Spleen (tissue), 11 donors: ENCODE measurements around the gene BCAT1. TPM values are rescaled to one million over a fixed set of nuclear protein-coding genes. Genes with fewer than 3 reads are reported as not detected.
A peak's percentile ranks its signal among the peaks of the same experiment; 100 is the strongest.

ENCODE experiments used
- DNase-seq: peaks from one replicate; pipeline ENCODE4 v3.0.0-alpha.2; 2020
- H3K27ac ChIP-seq, 8 donors: fragments of 200-600 bp; sonication (generic) in 7 of 8; 1 replicate in 4 of 8; 2 replicates in 4 of 8; pipeline versions ENCODE4 v1.5.0 to v1.8.0; 2016 to 2021; ENCODE audit warnings: inconsistent platforms in 4 of 8, mild to moderate bottlenecking in 4 of 8, moderate library complexity in 1 of 8
- H3K27me3 ChIP-seq, 7 donors: fragments of 200-600 bp; sonication (generic) in 6 of 7; replicated peaks in 1 of 7; 1 replicate in 4 of 7; 2 replicates in 3 of 7; pipeline versions ENCODE4 v1.5.0 to v1.8.0; 2016 to 2021; ENCODE audit warnings: inconsistent platforms in 3 of 7, mild to moderate bottlenecking in 1 of 7
- H3K36me3 ChIP-seq, 6 donors: fragments of 200-600 bp; sonication (generic) in 5 of 6; 1 replicate in 4 of 6; 2 replicates in 2 of 6; pipeline versions ENCODE4 v1.5.0 to v1.8.0; 2016 to 2021; ENCODE audit warnings: inconsistent platforms in 2 of 6
- H3K4me1 ChIP-seq, 6 donors: fragments of 200-600 bp; sonication (generic) in 5 of 6; 1 replicate in 3 of 6; 2 replicates in 3 of 6; pipeline versions ENCODE4 v1.5.0 to v1.8.0; 2016 to 2021; ENCODE audit warnings: inconsistent platforms in 3 of 6
- H3K4me3 ChIP-seq, 8 donors: fragments of 200-600 bp; sonication (generic) in 7 of 8; 1 replicate in 4 of 8; 2 replicates in 4 of 8; pipeline versions ENCODE4 v1.5.0 to v1.8.0; 2016 to 2021; ENCODE audit warnings: inconsistent platforms in 4 of 8, mild to moderate bottlenecking in 4 of 8, moderate library complexity in 2 of 8
- H3K9me3 ChIP-seq, 8 donors: fragments of 200-600 bp; sonication (generic) in 7 of 8; 1 replicate in 4 of 8; 2 replicates in 4 of 8; pipeline versions ENCODE4 v1.5.0 to v1.8.0; 2016 to 2021; ENCODE audit warnings: inconsistent platforms in 4 of 8
- POLR2A ChIP-seq, 3 donors: fragments of 450-650 bp; IDR thresholded peaks; one replicate each; pipeline ENCODE4 v1.5.1; 2017; ENCODE audit warnings: antibody characterized with exemption in 3 of 3, mild to moderate bottlenecking in 1 of 3
- POLR2AphosphoS5 ChIP-seq, 3 donors: sonication (generic); formaldehyde crosslinking; IDR thresholded peaks; one replicate each; pipeline ENCODE4 v1.5.1; 2017; ENCODE audit warnings: antibody characterized with exemption in 3 of 3
- WGBS, 5 donors: extraction: QIAGEN DNeasy Blood & Tissue Kit in 3 of 5; methylation state at CpG; one replicate each; pipeline versions ENCODE4 v1.1.5 to v1.1.7; 2013 to 2018; 5-methylcytosine and 5-hydroxymethylcytosine counted together
- intact Hi-C: fragments of 100-400 bp; cut with DNase I; formaldehyde crosslinking; loops from one replicate; pipeline ENCODE4 v1.15.0; 2023; ENCODE audit warnings: low total_unique reads
- polyA plus RNA-seq, 3 donors: library from polyadenylated mRNA; stranded (reverse); fragments of 200-250 nt; gene quantifications; one replicate each; pipeline ENCODE4 v1.2.1, GENCODE V29; 2013
- total RNA-seq, 7 donors: library from RNA; depleted of rRNA in 3 of 7; stranded (reverse); fragments of >200 nt in 3 of 7; fragmentation: NEBNext Ultra II Directional in 4 of 7; extraction: Animal tissue kit (Norgen Biotek cat#: 25700) in 4 of 7; gene quantifications; one replicate each; pipeline versions ENCODE4 v1.1.0 to v1.2.1, GENCODE V29; 2016 to 2021
- TF ChIP-seq, protein P1 (sequence below), 11 experiments: fragments of 200-600 bp in 7 of 11; fragments of 450-650 bp in 4 of 11; sonication (generic) in 4 of 11; IDR thresholded peaks in 8 of 11; conservative IDR thresholded peaks in 3 of 11; 1 replicate in 7 of 11; 2 replicates in 4 of 11; pipeline versions ENCODE4 v1.4.0 to v1.8.0; 2016 to 2021; ENCODE audit warnings: antibody characterized with exemption in 11 of 11, inconsistent platforms in 4 of 11, mild to moderate bottlenecking in 1 of 11
- donor health status: healthy with polysubstance abuse.
- donor health status: DM: no; HTN: no; CAD: no; lungs with moderate emphysema.
- donor health status: DM: no; HTN: no; CAD: no.
- donor health status: Bipolar disorder and iron deficiency.
- donor health status: healthy.
- donor health status: DM: no; HTN: no; CAD: no.
- donor health status: DM: yes; HTN: yes; CAD: no.

BCAT1 gene
- total and polyA plus RNA-seq, 10 donors = 0.54 to 18.4 (median 8.7) TPM

DNA sequence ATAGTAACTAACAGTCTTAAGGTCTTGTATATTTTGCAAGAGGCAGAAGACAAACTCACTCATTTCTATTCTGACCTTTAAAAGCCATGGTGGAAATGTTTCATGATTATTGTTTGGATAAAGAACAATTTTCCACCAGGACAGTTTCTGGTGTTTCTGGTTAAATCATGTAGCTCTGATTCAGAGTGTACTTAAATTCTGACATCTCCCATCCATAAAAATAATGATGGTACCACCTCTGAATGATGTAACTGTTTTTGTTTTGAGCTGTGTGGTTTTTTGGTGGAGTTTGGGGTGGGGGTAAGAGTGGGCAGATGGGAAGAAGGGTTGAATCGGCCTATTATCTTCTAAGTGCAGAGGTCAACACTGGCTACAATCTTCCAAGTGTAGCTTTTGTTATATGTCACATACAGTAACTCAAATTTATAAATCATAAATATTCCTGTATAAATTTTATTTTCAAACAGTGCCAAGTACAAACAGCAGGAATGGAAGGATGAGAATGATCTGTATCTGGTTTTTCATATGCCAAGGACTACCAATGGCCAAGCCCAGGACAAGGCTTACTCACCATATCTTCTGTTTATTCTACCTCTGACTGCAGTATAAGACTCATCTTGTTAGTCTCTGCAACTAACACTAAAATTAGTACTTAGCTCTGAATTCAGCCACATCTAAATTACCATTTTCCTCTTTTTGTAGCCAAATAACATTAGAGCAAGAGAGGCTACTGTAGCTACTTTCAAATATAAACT lies 108.7 kb downstream of the BCAT1 start:
- no peak for DNase-seq
- Histone ChIP-seq H3K4me1 (peaks cover 0 to 29% (median 12%) of the 10 kb centered on the region in 6 donors), H3K4me3 (no peak overlapping the region), H3K36me3 (no peaks in the 10 kb centered on the region), H3K27ac (no peak overlapping the region), H3K27me3 (no peaks in the 10 kb centered on the region), H3K9me3 (no peaks in the 10 kb centered on the region)
- intact Hi-C loops = no loop called here
- TF ChIP-seq POLR2AphosphoS5 (IDR thresholded peaks at IDR 0.05) (no peak), POLR2A (IDR thresholded peaks at IDR 0.05) (no peak)
- TF ChIP-seq, protein P1, sequence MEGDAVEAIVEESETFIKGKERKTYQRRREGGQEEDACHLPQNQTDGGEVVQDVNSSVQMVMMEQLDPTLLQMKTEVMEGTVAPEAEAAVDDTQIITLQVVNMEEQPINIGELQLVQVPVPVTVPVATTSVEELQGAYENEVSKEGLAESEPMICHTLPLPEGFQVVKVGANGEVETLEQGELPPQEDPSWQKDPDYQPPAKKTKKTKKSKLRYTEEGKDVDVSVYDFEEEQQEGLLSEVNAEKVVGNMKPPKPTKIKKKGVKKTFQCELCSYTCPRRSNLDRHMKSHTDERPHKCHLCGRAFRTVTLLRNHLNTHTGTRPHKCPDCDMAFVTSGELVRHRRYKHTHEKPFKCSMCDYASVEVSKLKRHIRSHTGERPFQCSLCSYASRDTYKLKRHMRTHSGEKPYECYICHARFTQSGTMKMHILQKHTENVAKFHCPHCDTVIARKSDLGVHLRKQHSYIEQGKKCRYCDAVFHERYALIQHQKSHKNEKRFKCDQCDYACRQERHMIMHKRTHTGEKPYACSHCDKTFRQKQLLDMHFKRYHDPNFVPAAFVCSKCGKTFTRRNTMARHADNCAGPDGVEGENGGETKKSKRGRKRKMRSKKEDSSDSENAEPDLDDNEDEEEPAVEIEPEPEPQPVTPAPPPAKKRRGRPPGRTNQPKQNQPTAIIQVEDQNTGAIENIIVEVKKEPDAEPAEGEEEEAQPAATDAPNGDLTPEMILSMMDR (IDR thresholded peaks at IDR 0.05 in 8 of 11, conservative IDR thresholded peaks at IDR 0.05 in 3 of 11) = no peak
- 55 to 79% (median 67%) methylated on average over 1 of the region's 1 CpG for WGBS, 5 donors

DNA sequence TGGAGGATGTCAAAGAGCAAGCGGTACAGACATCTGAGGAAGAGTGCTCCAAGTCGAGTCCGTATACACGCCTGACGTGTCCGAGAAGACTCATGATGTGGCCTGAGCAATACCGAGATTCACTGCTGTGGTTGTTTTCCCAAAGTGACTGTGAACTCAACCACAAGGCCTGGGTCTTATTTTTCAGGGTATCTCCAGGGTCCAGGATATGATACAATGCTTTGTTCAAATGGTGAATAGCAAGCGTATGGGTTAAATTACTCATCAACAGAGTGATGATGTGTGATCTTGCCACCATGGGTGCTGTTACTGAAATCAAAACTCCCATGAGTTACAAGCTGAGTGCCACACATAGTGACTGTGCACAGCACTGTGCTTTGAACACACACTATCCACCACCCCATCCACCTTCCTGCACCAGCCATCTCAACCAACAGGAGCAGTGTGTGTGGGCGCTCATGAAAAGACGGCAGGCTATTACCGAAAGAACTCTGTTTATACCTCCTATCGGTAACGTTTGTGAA lies 109.6 kb downstream of the BCAT1 start:
- H3K36me3 ChIP-seq = no peaks in the 10 kb centered on the region
- DNase-seq = no peak
- intact Hi-C loops = no loop called here
- TF ChIP-seq POLR2AphosphoS5 (IDR thresholded peaks at IDR 0.05) = no peak
- H3K27ac ChIP-seq = peak overlapping the region in 3 of 8 donors; percentile 53 to 66 (median 57)
- H3K4me1 ChIP-seq = peaks cover 0 to 29% (median 12%) of the 10 kb centered on the region in 6 donors
- WGBS, 5 donors = 74 to 84% (median 76%) methylated on average over 13 of the region's 13 CpGs
- H3K9me3 ChIP-seq = no peaks in the 10 kb centered on the region
- no peak overlapping the region for H3K4me3 ChIP-seq
- H3K27me3 ChIP-seq = no peaks in the 10 kb centered on the region

DNA sequence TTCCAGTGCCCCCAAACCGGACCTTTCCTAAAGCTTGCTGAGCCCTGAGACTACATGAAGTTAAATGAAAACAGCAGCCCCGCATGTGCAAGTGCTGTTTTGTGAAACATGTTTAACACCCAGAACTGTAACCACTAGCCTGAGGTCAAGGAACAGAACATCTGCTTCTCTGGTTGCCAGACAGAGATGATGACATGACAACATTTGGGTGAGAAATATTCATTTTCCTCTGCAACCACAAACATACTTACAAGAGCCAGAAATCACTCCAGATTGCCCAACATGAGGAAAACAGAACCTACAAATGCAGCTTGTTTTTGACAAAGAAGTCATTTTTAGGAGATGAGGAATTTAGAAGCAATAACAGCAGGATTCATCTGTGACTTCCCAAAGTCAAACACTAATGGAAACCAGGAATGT lies 110.4 kb downstream of the BCAT1 start:
- H3K4me3 ChIP-seq = no peak overlapping the region
- intact Hi-C loops = no loop called here
- no peaks in the 10 kb centered on the region for H3K36me3 ChIP-seq
- H3K9me3 ChIP-seq = no peaks in the 10 kb centered on the region
- H3K27me3 ChIP-seq = no peaks in the 10 kb centered on the region
- TF ChIP-seq, protein P1 (IDR thresholded peaks at IDR 0.05 in 8 of 11, conservative IDR thresholded peaks at IDR 0.05 in 3 of 11) = no peak
- peak in 1 of 3 donors; percentile 67 for TF ChIP-seq POLR2AphosphoS5 (IDR thresholded peaks at IDR 0.05)
- no peak for TF ChIP-seq POLR2A (IDR thresholded peaks at IDR 0.05)
- WGBS, 5 donors = 20 to 40% (median 26%) methylated on average over 2 of the region's 2 CpGs
- peaks cover 0 to 29% (median 12%) of the 10 kb centered on the region in 6 donors for H3K4me1 ChIP-seq
- DNase-seq = no peak
- H3K27ac ChIP-seq = peak overlapping the region in 4 of 8 donors; percentile 9 to 66 (median 55)

DNA sequence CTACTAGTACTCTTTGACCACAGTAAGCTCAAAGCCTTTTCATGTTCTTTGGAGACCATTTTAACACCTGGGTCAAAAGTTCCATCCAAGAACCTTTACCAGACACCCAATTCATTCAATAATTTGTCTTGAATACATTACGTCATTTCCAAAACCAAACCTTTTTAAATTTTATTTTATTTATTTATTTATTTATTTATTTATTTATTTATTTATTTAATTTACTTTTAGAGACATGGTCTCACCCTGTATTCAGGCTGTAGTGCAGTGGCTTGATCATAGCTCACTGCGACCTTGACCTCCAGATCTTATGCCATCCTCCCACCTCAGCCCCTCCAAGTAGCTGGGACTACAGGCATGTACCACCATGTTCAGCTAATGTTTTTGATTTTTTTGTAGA lies 113.5 kb downstream of the BCAT1 start:
- no peak overlapping the region for H3K27ac ChIP-seq
- intact Hi-C loops = no loop called here
- 92 to 97% (median 95%) methylated on average over 2 of the region's 2 CpGs for WGBS, 5 donors

More for the DNA sequence above, 113.5 kb downstream of the BCAT1 start:
- no peak for DNase-seq
- Histone ChIP-seq H3K27me3 (no peaks in the 10 kb centered on the region), H3K9me3 (no peaks in the 10 kb centered on the region), H3K36me3 (no peaks in the 10 kb centered on the region), H3K4me3 (no peak overlapping the region), H3K4me1 (peaks cover 0 to 29% (median 12%) of the 10 kb centered on the region in 6 donors)
- TF ChIP-seq, protein P1 (IDR thresholded peaks at IDR 0.05 in 8 of 11, conservative IDR thresholded peaks at IDR 0.05 in 3 of 11) = no peak
- TF ChIP-seq POLR2A (IDR thresholded peaks at IDR 0.05) = no peak
- TF ChIP-seq POLR2AphosphoS5 (IDR thresholded peaks at IDR 0.05) = no peak
